Anterior cingulate cortex (tissue), 58 donors: ENCODE results near the gene EDN1.

Source experiments
- DNase-seq, 58 donors: peaks; one replicate each; lab custom pipeline; 2025; lab: John Stamatoyannopoulos, UW

Gene EDN1

DNA sequence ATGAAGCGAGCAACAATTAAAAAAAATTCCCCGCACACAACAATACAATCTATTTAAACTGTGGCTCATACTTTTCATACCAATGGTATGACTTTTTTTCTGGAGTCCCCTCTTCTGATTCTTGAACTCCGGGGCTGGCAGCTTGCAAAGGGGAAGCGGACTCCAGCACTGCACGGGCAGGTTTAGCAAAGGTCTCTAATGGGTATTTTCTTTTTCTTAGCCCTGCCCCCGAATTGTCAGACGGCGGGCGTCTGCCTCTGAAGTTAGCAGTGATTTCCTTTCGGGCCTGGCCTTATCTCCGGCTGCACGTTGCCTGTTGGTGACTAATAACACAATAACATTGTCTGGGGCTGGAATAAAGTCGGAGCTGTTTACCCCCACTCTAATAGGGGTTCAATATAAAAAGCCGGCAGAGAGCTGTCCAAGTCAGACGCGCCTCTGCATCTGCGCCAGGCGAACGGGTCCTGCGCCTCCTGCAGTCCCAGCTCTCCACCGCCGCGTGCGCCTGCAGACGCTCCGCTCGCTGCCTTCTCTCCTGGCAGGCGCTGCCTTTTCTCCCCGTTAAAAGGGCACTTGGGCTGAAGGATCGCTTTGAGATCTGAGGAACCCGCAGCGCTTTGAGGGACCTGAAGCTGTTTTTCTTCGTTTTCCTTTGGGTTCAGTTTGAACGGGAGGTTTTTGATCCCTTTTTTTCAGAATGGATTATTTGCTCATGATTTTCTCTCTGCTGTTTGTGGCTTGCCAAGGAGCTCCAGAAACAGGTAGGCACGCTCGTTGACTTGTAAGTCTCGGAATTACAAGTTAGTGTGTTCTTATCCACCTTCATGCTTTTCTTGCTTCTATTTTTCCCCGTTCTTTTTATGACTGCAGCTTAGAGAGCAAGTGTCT is at the start of gene EDN1:
TSS of gene EDN1 (plus strand) at position 429 of the 888 bp plus-strand sequence. CDS start at position 698, 269 bp downstream.
- peak in 55 of 58 donors; percentile 5 to 76 (median 34) for DNase-seq

GRCh38 chr6:12241493-12242175 is 48.5 kb upstream of the EDN1 start:
- DNase-seq, result no peak

DNA sequence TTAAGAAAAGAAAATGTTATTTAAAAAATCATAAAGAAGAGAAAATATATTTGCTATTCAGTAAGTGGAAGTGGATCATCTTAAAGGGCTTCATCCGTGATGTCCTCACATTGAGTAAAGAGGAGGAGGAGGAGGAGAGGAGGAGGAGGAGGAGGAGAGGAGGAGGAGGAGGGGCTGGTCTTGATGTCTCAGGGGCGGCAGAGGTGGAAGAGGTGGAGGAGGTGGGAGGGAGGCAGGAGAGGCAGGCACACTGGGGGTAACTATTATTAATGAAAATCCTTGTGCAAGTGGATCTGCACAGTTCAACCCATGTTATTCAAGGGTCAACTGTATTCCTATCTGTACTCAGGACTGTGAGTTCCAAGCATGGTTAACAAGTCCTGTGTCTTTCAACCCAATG is 47.0 kb upstream of the EDN1 start:
- DNase-seq, result no peak

DNA sequence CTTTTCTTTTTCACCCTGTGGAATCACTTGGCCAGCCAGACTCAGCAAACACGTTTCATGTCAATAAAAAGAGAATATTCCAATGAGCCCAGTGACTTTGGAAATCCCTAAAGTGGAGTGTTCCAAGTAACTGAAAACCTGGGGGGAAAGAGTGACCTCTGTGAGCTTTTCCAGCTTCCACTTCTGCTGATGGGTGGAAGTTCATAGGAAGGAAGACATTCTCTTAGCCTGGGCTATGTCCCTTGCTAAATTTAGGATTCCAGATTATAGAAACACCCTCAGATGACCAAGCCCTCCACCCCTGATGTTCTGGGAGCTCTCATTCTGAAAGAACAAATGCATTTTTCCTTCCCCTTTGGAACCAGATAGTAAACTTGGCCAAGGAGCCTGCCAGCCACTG is 44.8 kb upstream of the EDN1 start:
- DNase-seq, result no peak

DNA sequence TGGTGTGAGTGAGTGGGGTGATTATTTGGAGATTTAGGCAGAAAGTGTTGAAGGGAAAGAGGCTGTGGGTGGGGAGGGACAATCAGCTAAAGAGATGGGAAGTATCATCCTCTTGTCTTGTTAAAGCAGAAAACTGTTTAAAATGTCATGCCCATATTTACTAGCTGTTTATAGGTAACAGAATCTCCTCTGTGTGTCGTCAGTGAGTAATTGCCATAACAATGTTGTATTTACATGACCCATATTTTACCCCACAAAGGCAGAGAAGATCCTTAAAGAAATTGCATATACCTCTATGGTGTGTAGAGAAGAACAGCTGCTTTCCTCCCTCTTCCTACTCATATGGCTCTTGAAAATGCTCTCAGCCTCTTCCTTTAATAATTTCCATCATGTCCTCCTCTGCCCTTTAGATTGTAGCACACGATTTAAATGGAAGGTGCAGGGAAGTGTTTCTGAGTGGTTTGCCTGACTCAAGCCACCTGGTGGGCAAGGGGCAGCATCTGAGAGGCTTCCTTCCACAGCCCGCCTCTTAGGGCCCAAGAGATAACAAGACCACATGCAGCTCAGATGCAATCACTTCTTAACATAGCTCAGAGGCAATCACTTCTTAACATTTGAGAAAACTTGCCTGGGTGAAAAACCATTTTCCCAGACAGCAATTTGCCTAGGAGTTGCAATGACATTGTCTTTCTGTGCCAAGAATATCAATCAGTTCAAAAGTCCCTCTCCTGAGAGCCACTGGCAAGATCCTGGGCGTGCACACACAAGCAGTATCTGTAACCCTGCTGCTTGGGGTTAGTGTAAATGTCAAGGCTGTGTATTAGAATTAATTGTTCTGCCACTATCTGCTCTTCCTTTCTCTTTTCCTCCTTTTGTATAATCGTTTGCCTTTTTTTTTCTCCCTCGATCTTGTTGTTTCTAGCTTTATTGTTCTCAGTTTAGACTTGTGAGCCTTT is 44.1 kb upstream of the EDN1 start:
- DNase-seq, result no peak

GRCh38 chr6:12246900-12247299 is 43.3 kb upstream of the EDN1 start:
- DNase-seq, result no peak

DNA sequence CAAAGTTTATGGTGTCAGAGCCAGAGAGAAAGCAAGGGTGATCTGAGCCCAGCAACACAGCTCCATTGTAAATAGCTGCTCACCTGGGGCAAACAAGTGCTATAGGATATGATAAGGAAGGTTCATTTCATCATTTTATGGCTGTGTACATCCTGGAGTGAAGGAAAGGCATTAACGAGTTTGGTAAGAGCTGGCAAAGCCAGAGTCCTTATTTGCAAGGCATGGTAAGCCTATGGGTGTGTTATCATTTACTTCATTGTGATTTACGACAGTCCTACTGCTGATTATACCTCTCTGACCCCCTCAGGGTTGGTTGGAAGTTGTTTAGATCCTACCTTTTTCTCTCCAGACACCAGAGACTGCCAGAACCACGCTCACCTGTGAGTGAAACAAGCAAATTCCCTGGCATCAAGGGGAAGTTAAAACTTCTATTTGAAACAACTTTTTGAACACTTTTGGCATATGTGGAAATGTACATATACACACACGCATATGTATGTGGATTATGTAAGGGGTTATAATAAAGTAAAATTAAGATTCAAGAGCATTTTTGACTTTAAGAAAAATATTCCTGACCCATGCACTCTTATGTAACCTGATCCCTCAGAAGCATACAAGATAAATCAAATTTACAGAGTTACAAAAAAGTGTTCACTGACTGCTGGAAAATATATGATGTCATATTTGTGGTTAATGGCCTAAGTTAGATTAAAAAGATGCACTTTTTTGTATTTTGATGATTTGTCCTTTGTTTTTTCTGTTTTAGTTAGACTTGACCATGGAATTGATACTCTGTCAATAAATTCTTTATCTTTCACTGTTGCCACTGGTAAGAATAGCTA is 40.4 kb upstream of the EDN1 start:
- DNase-seq, result no peak

DNA sequence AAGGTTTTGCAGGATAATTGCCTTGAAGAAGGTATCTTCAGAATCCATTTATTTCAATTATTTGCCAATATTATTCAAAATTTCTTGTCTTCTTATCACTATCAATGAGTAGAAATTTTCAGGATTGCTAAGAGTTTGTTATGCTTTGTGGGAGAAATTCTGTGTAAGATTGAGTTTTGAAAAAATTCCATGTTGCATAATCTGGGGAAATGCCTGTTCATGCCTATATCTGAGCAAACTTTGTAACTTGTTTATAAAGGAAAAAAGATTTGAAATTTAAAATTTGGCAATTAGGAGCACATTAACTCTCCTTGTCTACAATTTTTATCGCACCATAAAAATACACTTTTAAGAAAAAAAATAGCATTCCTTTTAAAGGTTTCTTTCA is 39.8 kb upstream of the EDN1 start:
- DNase-seq, result no peak

DNA sequence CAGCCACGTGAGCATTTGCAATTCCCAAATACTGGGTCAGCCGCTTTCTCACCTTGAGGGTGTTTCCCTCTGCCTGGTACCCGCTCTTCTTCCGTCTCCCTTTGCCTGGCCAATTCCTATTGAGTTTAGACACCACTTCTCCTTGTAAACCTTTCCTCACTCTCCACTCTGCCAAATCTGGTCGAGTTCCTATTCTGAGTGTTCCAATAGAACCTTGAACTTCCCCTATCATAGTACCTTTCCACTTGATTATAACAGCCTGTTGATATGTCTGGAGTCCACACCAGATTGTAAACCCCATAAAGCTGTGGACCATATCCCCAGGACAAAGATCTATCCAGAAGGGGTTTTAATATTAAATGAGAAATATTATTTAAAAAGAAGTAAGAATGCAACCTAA is 36.0 kb upstream of the EDN1 start:
- DNase-seq, result no peak

DNA sequence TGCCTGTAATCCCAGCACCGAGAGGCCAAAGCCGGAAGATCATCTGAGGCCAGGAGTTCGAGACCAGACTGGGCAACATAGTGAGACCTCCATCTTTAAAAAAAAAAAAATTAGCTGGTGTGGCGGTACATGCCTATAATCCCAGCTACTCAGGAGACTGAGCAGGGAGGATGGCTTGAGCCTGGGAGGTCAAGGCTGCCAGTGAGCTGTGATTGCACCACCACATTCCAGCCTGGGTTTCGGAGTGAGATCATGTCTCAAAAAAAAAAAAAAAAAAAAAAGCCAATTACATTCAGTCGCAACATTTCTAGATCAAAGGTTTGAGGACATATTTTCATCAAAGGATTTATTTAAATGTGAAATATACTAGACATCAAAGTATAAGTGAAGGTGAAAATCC is 32.0 kb upstream of the EDN1 start:
- DNase-seq, result no peak

DNA sequence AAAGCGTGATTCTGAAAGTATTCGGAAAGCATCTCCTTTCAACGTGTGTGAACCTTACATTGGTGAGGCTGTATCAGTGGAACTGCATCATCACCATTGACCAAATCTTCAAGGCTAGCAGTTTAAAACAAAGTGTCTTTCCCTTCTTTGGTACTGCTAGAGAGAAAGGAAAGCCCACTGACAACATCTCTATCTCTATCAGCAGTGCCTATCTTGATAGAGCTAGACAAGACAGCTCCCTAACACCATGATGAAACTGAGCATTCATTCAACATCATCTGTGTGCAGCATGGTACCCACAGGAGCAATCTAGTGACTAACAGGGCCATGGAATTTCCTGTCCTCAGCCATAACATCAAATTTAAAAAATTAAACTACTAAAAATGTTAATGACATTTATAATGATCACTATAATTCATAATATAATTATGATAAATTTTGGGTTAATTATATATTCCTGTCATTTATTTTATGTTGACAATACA is 31.5 kb upstream of the EDN1 start:
- no peak for DNase-seq

DNA sequence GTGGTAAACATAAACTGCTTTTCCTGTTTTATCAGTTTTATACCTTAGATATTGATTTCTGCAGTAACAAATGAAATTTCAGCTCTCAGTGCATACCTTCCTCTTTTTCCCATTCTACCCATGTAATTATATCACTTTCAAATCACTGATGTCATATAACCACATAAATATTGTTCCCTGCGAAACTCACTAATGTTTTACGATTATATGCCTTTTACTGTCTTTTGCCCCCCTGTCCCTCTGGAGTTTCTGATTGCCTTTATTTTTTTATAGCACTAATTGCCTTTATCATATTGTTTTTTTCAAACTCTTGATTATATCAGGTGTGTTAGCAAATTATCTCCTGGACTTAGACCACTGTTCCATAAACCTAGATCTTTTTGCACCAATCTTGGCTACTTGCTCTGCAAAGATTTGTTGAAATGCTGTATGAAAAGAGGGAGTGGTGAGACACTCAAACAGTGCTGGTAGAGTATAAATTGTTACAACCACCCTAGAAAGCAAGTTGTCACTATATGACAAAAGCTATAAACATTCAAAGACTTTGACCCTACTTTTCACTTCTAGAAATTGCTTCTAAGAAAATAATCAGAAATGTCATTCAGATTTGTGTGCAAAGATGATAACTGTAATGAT is 29.6 kb upstream of the EDN1 start:
- DNase-seq, result no peak

DNA sequence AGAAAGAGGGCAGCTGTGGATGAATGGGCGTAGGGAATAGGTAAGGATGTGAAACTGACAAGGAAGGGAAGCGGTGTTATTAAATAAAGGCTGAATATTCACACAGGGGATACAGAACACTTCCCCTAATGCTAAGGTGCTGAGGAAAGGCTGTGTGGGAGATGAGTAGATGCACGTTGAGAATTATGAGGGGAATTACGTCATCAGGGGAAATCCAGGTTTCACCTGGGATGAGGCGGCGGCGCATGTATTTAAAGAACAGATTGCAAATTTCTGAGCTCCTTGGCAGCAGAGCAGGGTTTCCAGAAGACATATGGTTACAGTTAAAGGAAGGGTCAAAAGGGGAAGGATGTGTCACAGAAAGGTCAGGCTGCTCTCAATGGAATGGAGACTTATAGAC is 28.7 kb upstream of the EDN1 start:
- DNase-seq, result no peak

GRCh38 chr6:12262236-12263061 is 27.7 kb upstream of the EDN1 start:
- no peak for DNase-seq

- no peak for DNase-seq
Observed at GRCh38 chr6:12263403-12263802, 26.8 kb upstream of the EDN1 start.

DNA sequence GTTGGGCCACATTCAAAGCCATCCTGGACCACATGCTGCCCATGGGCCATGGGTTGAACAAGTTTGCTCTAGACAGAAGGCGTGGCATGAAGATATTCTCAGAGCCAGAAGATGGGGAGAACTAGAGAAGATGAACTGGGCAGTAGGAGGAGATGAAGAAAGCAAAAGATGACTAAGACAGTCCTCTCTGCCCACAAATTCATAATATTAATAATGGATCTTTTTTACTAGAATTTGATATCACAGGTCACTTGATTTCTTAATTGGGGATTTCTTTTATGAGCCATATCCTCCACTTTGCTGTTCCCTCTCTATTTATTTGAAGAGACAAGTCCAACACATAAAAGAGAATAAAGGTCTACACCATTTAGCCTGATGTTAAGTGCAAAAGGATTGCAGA is 25.5 kb upstream of the EDN1 start:
- DNase-seq, result no peak

DNA sequence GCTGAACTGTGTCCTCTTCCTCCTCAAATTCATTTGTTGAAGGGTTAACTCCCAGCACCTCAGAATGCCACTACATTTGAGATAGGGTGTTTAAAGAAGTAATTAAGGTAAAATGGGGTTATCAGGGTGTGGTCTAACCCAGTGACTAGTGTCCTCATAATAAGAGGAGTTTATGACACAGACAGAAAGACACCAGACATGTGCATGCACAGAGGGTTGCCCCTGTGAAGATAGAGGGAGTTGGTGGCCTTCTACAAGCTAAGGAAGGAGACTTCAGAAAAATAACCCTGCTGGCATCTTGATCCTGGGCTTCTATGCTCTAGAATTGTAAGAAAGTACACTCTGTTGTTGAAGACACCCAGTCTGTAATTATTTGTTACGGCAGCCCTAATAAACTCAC is 24.9 kb upstream of the EDN1 start:
- no peak for DNase-seq

- no peak for DNase-seq
Observed at GRCh38 chr6:12265791-12266190, 24.4 kb upstream of the EDN1 start.
